IMR-90 (cell line): Measurements from ENCODE around the gene MAPK8IP3.

Experiments
- CEBPB ChIP-seq: IDR thresholded peaks from 2 replicates; pipeline ENCODE4 v1.6.1; 2012; ENCODE audit warnings: low read depth, low read length, improper control_type of control experiment
- CHD1 ChIP-seq: IDR thresholded peaks from 2 replicates; pipeline ENCODE4 v1.6.1; 2012; ENCODE audit warnings: low read depth, low read length, improper control_type of control experiment
- MAZ ChIP-seq: IDR thresholded peaks from 2 replicates; pipeline ENCODE4 v1.6.1; 2012; ENCODE audit warnings: low read depth, mild to moderate bottlenecking, low read length, improper control_type of control experiment, moderate library complexity, borderline replicate concordance
- MXI1 ChIP-seq: IDR thresholded peaks from 2 replicates; pipeline ENCODE4 v1.6.1; 2012; ENCODE audit warnings: low read depth, mild to moderate bottlenecking, low read length, moderate library complexity, borderline replicate concordance
- NFE2L2 ChIP-seq: fragments of 150-350 bp; IDR thresholded peaks from 2 replicates; pipeline ENCODE4 v1.6.1; 2016; ENCODE audit warnings: low read depth, mild to moderate bottlenecking, low read length
- POLR2A ChIP-seq: IDR thresholded peaks from 2 replicates; pipeline ENCODE4 v1.6.1; 2012; ENCODE audit warnings: mild to moderate bottlenecking, low read depth, low read length
- RAD21 ChIP-seq: IDR thresholded peaks from 2 replicates; pipeline ENCODE4 v1.6.1; 2012; ENCODE audit warnings: low read length, improper control_type of control experiment
- RCOR1 ChIP-seq: IDR thresholded peaks from 2 replicates; pipeline ENCODE4 v1.6.1; 2012; ENCODE audit warnings: mild to moderate bottlenecking, low read length, improper control_type of control experiment; ENCODE audit not compliant: insufficient replicate concordance
- RFX5 ChIP-seq: IDR thresholded peaks from 2 replicates; pipeline ENCODE4 v1.8.0; 2012; ENCODE audit warnings: low read depth, mild to moderate bottlenecking, low read length, moderate library complexity
- TF ChIP-seq, protein P1 (sequence below): conservative IDR thresholded peaks from 2 replicates; pipeline ENCODE4 v1.5.1; 2012; ENCODE audit warnings: mild to moderate bottlenecking, low read depth, low read length, improper control_type of control experiment
- TF ChIP-seq, protein P2 (sequence below): fragments of 150-350 bp; IDR thresholded peaks from 2 replicates; pipeline ENCODE4 v1.6.1; 2017; ENCODE audit warnings: mild to moderate bottlenecking, antibody characterized with exemption, low read length, low read depth

DNA sequence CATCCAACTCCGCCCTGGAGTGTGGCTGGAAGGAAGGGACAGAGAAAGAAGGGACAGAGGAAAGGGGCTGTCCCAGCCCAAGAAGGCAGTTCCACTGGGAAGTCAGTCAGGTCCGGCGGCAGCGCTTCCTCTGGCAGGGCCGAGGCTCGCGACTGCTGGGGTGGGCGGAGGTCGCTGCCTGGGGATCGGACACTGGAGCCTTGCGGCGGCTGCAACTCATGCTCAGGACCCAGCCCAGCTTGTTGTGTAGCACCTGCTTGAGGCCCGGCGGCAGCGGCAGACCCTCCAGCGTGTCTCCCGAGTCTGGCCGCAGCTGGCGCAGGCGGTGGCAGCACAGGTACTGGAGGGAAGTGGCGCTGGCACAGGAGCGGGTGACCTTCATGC, 71.0 kb downstream of the MAPK8IP3 start:
- TF ChIP-seq, protein P1, sequence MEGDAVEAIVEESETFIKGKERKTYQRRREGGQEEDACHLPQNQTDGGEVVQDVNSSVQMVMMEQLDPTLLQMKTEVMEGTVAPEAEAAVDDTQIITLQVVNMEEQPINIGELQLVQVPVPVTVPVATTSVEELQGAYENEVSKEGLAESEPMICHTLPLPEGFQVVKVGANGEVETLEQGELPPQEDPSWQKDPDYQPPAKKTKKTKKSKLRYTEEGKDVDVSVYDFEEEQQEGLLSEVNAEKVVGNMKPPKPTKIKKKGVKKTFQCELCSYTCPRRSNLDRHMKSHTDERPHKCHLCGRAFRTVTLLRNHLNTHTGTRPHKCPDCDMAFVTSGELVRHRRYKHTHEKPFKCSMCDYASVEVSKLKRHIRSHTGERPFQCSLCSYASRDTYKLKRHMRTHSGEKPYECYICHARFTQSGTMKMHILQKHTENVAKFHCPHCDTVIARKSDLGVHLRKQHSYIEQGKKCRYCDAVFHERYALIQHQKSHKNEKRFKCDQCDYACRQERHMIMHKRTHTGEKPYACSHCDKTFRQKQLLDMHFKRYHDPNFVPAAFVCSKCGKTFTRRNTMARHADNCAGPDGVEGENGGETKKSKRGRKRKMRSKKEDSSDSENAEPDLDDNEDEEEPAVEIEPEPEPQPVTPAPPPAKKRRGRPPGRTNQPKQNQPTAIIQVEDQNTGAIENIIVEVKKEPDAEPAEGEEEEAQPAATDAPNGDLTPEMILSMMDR, result no peak
- TF ChIP-seq MAZ (no peak), RAD21 (no peak), POLR2A (no peak), MXI1 (no peak), RFX5 (no peak), RCOR1 (no peak), CEBPB (no peak), CHD1 (no peak), NFE2L2 (no peak)
- TF ChIP-seq, protein P2, sequence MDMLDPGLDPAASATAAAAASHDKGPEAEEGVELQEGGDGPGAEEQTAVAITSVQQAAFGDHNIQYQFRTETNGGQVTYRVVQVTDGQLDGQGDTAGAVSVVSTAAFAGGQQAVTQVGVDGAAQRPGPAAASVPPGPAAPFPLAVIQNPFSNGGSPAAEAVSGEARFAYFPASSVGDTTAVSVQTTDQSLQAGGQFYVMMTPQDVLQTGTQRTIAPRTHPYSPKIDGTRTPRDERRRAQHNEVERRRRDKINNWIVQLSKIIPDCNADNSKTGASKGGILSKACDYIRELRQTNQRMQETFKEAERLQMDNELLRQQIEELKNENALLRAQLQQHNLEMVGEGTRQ, result no peak
